ENCODE measurements around the gene FSD1.
"Not testable (repeated sequence)": the region's sequence is repeated elsewhere in the genome, so short reads cannot be mapped to it uniquely, and the experiment has no call there.

Gene FSD1

GRCh38 chr19:4313847-4314490, 9.6 kb downstream of the FSD1 start:
- in situ Hi-C loops (cut with MboI; ENCODE audit: low sequenced_read_pairs), result no loop called here

DNA sequence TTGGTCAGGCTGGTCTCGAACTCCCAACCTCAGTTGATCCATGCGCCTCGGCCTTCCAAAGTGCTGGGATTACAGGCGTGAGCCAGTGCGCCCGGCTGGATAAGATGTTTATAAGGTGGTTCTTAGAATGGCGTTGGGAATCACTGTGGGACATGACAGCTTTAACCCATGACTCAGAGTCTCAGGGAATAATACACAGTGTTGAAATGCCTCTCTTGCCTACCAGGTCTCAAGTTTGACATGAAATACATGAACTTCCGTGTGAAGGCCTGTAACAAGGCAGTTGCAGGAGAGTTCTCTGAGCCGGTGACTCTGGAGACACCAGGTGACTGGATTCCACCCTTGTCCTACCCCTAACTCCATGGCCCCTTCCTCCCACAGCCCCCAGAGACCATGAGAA, 12.6 kb downstream of the FSD1 start:
- in situ Hi-C loops (cut with MboI; ENCODE audit: low sequenced_read_pairs), result no loop called here

DNA sequence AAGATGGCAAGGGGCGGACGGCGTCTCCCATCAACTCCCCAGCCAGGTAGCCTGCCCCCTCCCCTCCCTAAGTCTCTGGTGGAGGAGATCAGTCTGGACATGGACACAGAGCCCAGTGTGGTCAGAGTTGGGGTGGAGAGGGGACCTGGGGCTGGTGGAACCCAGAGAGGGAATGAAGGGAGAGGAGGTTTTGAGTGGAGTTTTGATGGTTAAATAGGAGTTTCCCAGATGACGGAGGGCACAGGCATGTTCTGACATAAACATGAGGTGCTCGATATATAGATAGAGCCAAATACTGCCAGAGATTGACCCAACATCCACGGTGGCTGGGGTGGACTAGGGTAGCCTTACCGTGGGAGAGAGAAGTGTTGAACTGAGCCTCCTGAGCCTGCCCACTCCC, 14.1 kb downstream of the FSD1 start:
- in situ Hi-C loops (cut with MboI; ENCODE audit: low sequenced_read_pairs), result no loop called here

GRCh38 chr19:4319067-4319718, 14.8 kb downstream of the FSD1 start:
- in situ Hi-C loops (cut with MboI; ENCODE audit: low sequenced_read_pairs), result no loop called here

DNA sequence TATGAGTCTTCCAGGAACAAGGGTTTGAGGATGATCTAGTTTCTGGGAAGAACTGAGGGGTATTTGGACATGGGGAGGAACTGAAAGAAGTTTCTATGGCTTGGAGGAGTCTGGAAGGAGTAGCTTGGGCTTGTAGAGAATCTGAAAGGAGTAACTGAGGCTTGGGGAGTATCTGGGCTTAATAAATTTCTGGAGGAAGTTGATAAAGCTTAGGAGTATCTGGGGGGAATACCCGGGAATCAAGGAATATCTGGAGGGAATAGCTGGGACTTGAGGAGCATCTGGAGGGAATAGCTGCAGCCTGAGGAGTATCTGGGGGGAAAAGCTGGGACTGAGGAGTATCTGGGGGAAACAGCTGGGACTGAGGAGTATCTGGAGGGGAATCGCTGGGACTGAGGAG, 16.0 kb downstream of the FSD1 start:
- in situ Hi-C loops (cut with MboI; ENCODE audit: low sequenced_read_pairs), result no loop called here

DNA sequence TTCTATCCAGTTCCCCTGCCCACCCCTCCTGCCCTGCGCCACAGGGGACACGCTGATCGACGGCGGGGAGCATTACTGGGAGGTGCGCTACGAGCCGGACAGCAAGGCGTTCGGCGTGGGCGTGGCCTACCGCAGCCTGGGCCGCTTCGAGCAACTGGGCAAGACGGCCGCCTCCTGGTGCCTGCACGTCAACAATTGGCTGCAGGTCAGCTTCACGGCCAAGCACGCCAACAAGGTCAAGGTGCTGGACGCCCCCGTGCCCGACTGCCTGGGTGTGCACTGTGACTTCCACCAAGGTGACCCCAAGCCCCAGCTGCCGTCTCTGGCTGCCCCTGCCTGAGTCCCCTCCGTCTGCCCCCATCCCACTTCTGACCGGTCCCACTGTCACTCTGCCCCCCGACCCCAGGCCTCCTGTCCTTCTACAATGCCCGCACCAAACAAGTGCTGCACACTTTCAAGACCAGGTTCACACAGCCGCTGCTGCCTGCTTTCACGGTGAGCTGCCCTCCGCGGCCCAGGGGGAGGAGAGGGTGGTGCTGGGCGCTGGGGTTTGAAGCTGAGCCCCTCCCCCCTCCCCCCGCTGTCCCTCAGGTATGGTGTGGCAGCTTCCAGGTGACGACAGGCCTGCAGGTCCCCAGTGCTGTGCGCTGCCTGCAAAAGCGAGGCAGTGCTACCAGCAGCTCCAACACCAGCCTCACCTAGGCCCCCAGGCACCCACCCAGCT, 18.7 kb downstream of the FSD1 start:
- in situ Hi-C loops (cut with MboI; ENCODE audit: low sequenced_read_pairs), result no loop called here

- in situ Hi-C loops (cut with MboI; ENCODE audit: low sequenced_read_pairs), result no loop called here
These were observed 19.3 kb downstream of the FSD1 start for GRCh38 chr19:4323692-4324091.

DNA sequence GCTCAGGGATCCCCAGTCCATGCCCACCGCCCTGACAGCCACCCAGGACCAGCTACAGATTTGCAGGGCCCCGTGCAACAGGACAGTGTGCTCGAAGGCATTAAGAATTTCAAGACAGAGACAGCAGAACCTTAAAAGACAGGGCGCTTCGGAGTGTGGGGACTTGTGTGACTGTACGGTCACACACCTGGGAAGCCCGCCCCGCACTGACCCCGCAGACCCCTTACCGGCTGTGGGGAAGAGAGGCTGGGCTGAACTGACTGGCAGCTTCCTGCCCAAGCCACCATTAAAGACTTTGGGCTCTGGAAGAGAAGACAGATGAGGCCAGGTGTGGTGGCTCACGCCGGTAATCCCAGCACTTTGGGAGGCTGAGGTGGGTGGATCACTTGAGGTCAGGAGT, 19.8 kb downstream of the FSD1 start:
- in situ Hi-C loops (cut with MboI; ENCODE audit: low sequenced_read_pairs), result no loop called here

- in situ Hi-C loops (cut with MboI; ENCODE audit: low sequenced_read_pairs), result no loop called here
These were observed 21.9 kb downstream of the FSD1 start for GRCh38 chr19:4326215-4326836.

GRCh38 chr19:4326837-4327251, 22.4 kb downstream of the FSD1 start:
- in situ Hi-C loops (cut with MboI; ENCODE audit: low sequenced_read_pairs), result no loop called here

DNA sequence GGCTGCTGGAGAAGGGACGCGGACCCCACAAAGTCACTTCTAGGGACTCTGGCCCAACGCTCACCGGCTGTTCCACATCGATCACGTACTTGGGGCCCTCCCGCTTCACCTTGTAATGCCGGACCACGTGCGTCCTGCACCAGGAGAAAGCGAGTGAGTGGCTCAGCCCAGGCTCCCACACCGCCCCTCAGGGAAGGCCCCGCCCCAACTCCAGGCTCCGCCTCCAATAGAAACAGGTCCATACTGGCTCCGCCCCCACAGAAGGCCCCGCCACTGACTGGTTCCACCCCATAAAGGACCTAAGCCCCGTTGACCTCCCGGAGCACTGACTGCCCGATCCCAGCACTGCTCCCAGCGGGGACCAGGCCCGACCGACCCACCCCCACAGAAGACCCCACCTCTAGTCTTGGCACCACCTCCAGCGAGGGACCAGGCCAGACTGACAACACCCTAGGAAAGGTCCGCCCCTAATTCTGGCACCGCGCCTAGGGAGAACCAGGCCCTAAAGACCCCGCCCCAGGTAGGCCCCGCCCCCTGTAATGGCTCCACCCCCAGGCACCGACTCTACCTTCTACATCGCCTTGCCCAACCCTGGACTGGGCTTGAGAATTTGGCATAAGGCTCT, 23.0 kb downstream of the FSD1 start:
- in situ Hi-C loops (cut with MboI; ENCODE audit: low sequenced_read_pairs), result no loop called here

- in situ Hi-C loops (cut with MboI; ENCODE audit: low sequenced_read_pairs), result no loop called here
These were observed 23.5 kb downstream of the FSD1 start for GRCh38 chr19:4327877-4328242.

DNA sequence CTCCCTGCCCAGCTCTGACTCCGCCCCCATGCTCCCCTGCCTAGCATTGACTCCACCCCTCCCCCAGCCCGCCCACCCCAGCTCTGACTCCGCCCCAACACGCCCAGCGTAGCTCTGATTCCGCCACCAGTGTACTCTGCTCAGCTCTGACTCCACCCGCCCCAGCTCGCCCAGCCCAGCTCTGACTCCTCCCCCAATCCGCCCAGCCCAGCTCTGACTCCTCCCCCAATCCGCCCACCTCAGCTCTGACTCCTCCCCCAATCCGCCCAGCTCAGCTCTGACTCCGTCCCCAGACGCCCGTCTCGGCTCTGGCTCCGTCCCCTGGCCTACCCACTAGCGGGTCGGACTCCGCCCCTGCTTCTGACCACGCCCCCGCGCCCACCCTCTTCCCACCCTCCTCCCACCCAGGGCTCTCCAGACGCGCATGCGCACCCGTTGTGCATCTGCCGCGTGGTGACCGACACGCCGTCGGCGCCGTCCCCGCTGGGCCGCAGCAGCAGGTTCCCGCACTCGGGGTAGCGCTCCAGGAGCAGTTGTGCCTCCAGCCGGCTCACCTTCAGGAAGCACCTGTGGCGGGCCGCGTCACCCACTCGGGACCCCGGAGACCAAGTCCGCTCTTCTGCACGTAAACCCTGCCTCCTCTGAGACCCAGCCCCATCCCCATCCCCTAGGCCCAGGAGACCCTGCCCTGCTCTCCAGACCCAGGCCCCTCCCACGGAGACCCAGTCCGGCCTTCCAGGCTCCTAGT, 24.0 kb downstream of the FSD1 start:
- in situ Hi-C loops (cut with MboI; ENCODE audit: low sequenced_read_pairs), result no loop called here

GRCh38 chr19:4328991-4329681, 24.7 kb downstream of the FSD1 start:
- in situ Hi-C loops (cut with MboI; ENCODE audit: low sequenced_read_pairs), result not testable (repeated sequence)

- in situ Hi-C loops (cut with MboI; ENCODE audit: low sequenced_read_pairs), result no loop called here
These were observed 25.5 kb downstream of the FSD1 start for GRCh38 chr19:4329858-4330257.

DNA sequence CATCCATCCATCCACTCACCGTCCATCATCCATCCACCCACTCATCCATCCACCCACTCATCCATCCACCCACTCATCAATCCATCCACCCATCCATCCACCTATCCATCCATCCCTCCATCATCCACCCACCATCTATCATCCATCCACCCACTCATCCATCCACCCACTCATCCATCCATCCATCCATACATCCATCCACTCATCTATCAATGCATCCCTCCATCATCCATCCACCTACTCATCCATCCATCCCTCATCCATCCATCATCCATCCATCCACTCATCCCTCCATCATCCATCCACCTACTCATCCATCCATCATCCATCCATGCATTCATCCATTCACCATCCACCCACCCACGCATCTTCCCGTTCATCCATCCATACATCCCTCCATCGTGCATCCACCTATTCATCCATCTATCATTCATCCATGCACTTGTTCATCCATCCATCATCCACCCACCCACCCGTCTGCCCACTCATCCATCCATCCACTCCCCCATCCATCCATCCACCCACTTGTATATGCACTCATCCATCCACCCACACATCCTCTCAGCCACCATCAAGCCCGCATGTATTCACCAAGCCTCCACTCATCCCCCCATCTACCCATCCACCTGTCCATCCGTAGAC, 30.7 kb downstream of the FSD1 start:
- in situ Hi-C loops (cut with MboI; ENCODE audit: low sequenced_read_pairs), result no loop called here

- in situ Hi-C loops (cut with MboI; ENCODE audit: low sequenced_read_pairs), result no loop called here
These were observed 33.6 kb downstream of the FSD1 start for GRCh38 chr19:4337906-4338440.

GRCh38 chr19:4338441-4339355, 34.3 kb downstream of the FSD1 start, which contains the start of gene STAP2:
Gene STAP2 (minus strand): TSS chr19:4338827. CDS start chr19:4338753, 74 bp downstream.
- in situ Hi-C loops (cut with MboI; ENCODE audit: low sequenced_read_pairs), result no loop called here

Measured in HL-60/S4 treated with phorbol 12-myristate 13-acetate at 8.2 ng/mL for 4 days and 3 days (cell line).